Fibroblast of lung (primary cell): ENCODE data around the gene MAN1A2. TPM values are rescaled to one million over a fixed set of nuclear protein-coding genes. Genes with fewer than 3 reads are reported as not detected.

Source experiments
- DNase-seq, 2 donors: peaks; one replicate each; pipeline versions ENCODE4 v3.0.0 to v3.0.0-alpha.2; 2010; ENCODE audit warnings: low read depth in 2 of 2
- H2AFZ ChIP-seq: 2 replicates; pipeline ENCODE4 v1.5.1; 2012; ENCODE audit warnings: low read length, control low read depth, inconsistent platforms
- H3K27ac ChIP-seq: 2 replicates; pipeline ENCODE4 v1.5.1; 2011; ENCODE audit warnings: low read length, control low read depth; ENCODE audit not compliant: insufficient read depth
- H3K27me3 ChIP-seq: 2 replicates; pipeline ENCODE4 v1.5.1; 2011; ENCODE audit warnings: mild to moderate bottlenecking, low read length; ENCODE audit not compliant: control insufficient read depth, insufficient read depth
- H3K36me3 ChIP-seq: 2 replicates; pipeline ENCODE4 v1.5.1; 2011; ENCODE audit warnings: low read length; ENCODE audit not compliant: control insufficient read depth, insufficient read depth
- H3K4me1 ChIP-seq: 2 replicates; pipeline ENCODE4 v1.5.1; 2011; ENCODE audit warnings: low read length; ENCODE audit not compliant: control insufficient read depth, insufficient read depth; ENCODE audit errors: extremely low read depth
- H3K4me2 ChIP-seq: 2 replicates; pipeline ENCODE4 v1.5.1; 2011; ENCODE audit warnings: low read length, control low read depth; ENCODE audit not compliant: insufficient read depth; ENCODE audit errors: extremely low read depth
- H3K4me3 ChIP-seq, 4 experiments: fragments of 200-600 bp in 1 of 4; sonication (generic) in 1 of 4; replicated peaks in 1 of 4; 2 replicates each; pipeline ENCODE4 v1.5.1; 2011 to 2016; ENCODE audit warnings: low read length in 4 of 4, low read depth in 3 of 4, mild to moderate bottlenecking in 3 of 4, control low read depth in 2 of 4, inconsistent platforms in 1 of 4, mixed read lengths in 1 of 4; ENCODE audit not compliant: insufficient read depth in 1 of 4; ENCODE audit errors: control extremely low read depth in 1 of 4
- H3K79me2 ChIP-seq: 2 replicates; pipeline ENCODE4 v1.5.1; 2012; ENCODE audit warnings: mild to moderate bottlenecking, low read length, inconsistent platforms; ENCODE audit not compliant: control insufficient read depth, insufficient read depth
- H3K9ac ChIP-seq: 2 replicates; pipeline ENCODE4 v1.5.1; 2011; ENCODE audit warnings: mild to moderate bottlenecking, low read length, control low read depth; ENCODE audit not compliant: insufficient read depth
- H3K9me3 ChIP-seq: 2 replicates; pipeline ENCODE4 v1.5.1; 2012; ENCODE audit warnings: low read depth, low read length; ENCODE audit not compliant: control insufficient read depth, insufficient read depth
- H4K20me1 ChIP-seq: 2 replicates; pipeline ENCODE4 v1.5.1; 2011; ENCODE audit warnings: low read length; ENCODE audit not compliant: control insufficient read depth, insufficient read depth; ENCODE audit errors: extremely low read depth
- CTCF ChIP-seq, 2 donors: IDR thresholded peaks in 1 of 2; conservative IDR thresholded peaks in 1 of 2; 1 replicate in 1 of 2; 2 replicates in 1 of 2; pipeline ENCODE4 v1.5.1; 2011 to 2012; ENCODE audit warnings: low read length in 2 of 2, control low read depth in 1 of 2, inconsistent platforms in 1 of 2, low read depth in 1 of 2, mild to moderate bottlenecking in 1 of 2
- EZH2 ChIP-seq: IDR thresholded peaks from 2 replicates; pipeline ENCODE4 v1.5.1; 2012; ENCODE audit warnings: low read length, control low read depth, mild to moderate bottlenecking; ENCODE audit errors: missing control alignments
- polyA plus RNA-seq, 2 donors: library from polyadenylated mRNA; depleted of rRNA in 1 of 2; stranded (reverse) in 1 of 2; unstranded in 1 of 2; fragments of >200 nt; gene quantifications; 2 replicates each; pipeline ENCODE4 v1.2.1, GENCODE V29; 2011 to 2012; ENCODE audit warnings: missing spikeins in 1 of 2
- total RNA-seq: library from RNA; depleted of rRNA; stranded (reverse); fragments of >200 nt; gene quantifications from 2 replicates; pipeline ENCODE4 v1.2.1, GENCODE V29; 2014

Gene MAN1A2
- total and polyA plus RNA-seq, 2 donors (not counting 1 experiment from before 2014, with no cell fraction given), result 41.9 to 43.6 TPM

GRCh38 chr1:117501281-117501680 lies 134.0 kb downstream of the MAN1A2 start:
- peaks cover 6% of the 10 kb centered on the region for H3K4me1 ChIP-seq
- peaks cover 1% of the 10 kb centered on the region for H3K36me3 ChIP-seq
- H2AFZ ChIP-seq, result no peak overlapping the region
- DNase-seq, result peak; percentile 76 to 81
- no peak overlapping the region for H3K4me2 ChIP-seq
- H3K27me3 ChIP-seq, result no peaks in the 10 kb centered on the region
- H3K27ac ChIP-seq, result peak overlapping the region; percentile 34
- H3K9ac ChIP-seq, result no peak overlapping the region
- H3K9me3 ChIP-seq, result no peaks in the 10 kb centered on the region
- H3K4me3 ChIP-seq, result no peak overlapping the region
- TF ChIP-seq CTCF (conservative IDR thresholded peaks at IDR 0.05 in 1 of 2, IDR thresholded peaks at IDR 0.05 in 1 of 2; ENCODE audit: low read depth in 1 of 2, low read length in 2 of 2) (no peak), EZH2 (no peak)
- no peaks in the 10 kb centered on the region for H4K20me1 ChIP-seq
- H3K79me2 ChIP-seq, result no peaks in the 10 kb centered on the region

- Histone ChIP-seq H3K36me3 (no peaks in the 10 kb centered on the region), H3K4me1 (no peaks in the 10 kb centered on the region), H3K27me3 (no peaks in the 10 kb centered on the region), H4K20me1 (no peaks in the 10 kb centered on the region), H3K9me3 (no peaks in the 10 kb centered on the region), H3K4me2 (no peak overlapping the region), H3K79me2 (no peaks in the 10 kb centered on the region), H2AFZ (no peak overlapping the region), H3K27ac (no peak overlapping the region), H3K9ac (no peak overlapping the region), H3K4me3 (no peak overlapping the region)
- DNase-seq, result no peak
- no peak for TF ChIP-seq CTCF (conservative IDR thresholded peaks at IDR 0.05 in 1 of 2, IDR thresholded peaks at IDR 0.05 in 1 of 2; ENCODE audit: low read depth in 1 of 2, low read length in 2 of 2)
- no peak for TF ChIP-seq EZH2
Observed at GRCh38 chr1:117511273-117511672, 144.0 kb downstream of the MAN1A2 start.

- TF ChIP-seq CTCF (conservative IDR thresholded peaks at IDR 0.05 in 1 of 2, IDR thresholded peaks at IDR 0.05 in 1 of 2; ENCODE audit: low read depth in 1 of 2, low read length in 2 of 2) (peak in 1 of 2 donors; percentile 55), EZH2 (no peak)
- H4K20me1 ChIP-seq, result no peaks in the 10 kb centered on the region
- H3K27me3 ChIP-seq, result no peaks in the 10 kb centered on the region
- no peaks in the 10 kb centered on the region for H3K36me3 ChIP-seq
- no peaks in the 10 kb centered on the region for H3K9me3 ChIP-seq
- H3K9ac ChIP-seq, result no peak overlapping the region
- DNase-seq, result peak in 1 of 2 donors; percentile 52
- no peak overlapping the region for H3K27ac ChIP-seq
- no peaks in the 10 kb centered on the region for H3K79me2 ChIP-seq
- no peaks in the 10 kb centered on the region for H3K4me1 ChIP-seq
- H3K4me3 ChIP-seq, result no peak overlapping the region
- no peak overlapping the region for H3K4me2 ChIP-seq
- no peak overlapping the region for H2AFZ ChIP-seq
Observed at GRCh38 chr1:117512728-117513321, 145.6 kb downstream of the MAN1A2 start.
